Fibroblast of skin of scalp (primary cell): ENCODE data around the gene TBC1D1.
"Not testable (repeated sequence)": the region's sequence is repeated elsewhere in the genome, so short reads cannot be mapped to it uniquely, and the experiment has no call there.

Source experiments
- DNase-seq: peaks from one replicate; pipeline ENCODE4 v3.0.0-alpha.2; 2013

TBC1D1 gene

DNA sequence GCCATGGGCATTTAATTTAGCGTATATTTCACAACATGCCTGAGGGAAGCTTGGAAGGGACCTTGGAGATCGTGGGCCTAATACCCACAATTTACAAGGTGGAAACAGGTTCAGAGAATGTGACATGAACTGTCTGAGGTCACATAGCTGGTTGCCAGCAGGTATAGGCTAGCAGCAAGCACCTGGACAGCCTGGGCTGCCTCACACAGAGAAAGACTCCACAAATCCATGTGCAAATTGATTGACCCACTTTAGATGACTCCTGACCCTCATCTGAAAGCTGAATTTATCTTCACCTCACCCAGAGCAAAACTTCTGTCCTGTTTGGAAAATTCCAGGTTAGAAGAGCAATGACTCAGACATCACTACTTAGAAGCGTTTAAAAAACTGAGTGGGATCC lies 75.2 kb downstream of the TBC1D1 start:
- no peak for DNase-seq

DNA sequence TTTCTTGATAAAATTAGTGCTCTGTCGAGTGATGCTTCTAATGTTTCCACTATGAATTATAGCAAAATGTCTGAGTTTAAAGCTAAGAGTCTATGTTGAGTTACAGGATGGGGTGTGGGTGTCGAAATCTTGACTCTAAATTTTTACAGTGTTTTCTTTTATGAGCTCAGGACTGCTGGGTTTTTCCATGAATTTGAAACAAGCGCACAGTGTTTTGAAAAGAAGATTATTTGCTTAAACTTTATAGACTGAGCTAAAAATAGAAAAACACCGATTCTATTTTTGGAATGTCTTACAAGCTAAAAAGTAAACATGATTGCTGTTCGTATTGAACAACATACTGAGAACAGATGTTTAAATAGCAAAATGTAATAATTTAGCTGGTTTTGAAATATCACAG lies 76.9 kb downstream of the TBC1D1 start:
- DNase-seq = peak; percentile 33

DNA sequence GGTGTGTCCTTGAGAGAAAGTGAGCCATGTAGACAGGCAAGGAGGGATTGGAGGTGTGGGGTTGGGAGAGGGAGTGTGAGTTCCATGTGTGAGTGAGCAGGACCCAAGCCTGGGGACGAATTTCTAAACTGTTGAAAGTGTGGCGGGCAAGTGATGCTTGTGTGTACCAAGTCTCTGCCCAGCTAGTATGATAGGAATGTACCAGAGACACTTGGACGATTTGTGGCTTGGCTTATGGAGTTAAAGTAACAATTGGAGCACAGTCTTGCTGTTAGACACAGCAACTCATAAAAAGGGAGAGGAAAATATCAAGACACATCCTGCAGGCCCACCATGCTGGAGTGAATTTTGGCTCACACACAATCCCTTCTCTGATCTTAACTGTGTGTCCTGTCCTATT lies 77.9 kb downstream of the TBC1D1 start:
- peak; percentile 15 for DNase-seq

DNA sequence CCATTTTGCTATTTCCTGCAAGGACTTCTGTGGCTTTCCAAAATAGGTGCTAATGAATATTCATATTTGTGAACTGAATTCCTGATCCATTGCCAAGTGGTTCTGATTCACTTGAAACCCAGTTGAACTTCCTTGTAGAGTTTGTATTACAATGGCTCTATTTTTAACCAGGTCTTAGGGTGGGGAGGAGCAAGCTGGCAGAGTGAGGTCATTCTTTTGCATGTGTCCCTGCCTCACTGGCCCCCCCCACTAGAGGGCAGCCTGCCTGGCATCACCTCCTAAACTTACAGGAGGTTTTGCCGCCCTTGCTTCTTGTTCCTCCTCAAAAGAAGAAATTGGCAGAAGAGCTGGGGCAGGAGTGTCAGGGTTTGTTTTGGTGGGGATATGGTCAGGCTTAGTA lies 79.8 kb downstream of the TBC1D1 start:
- peak; percentile 60 for DNase-seq

DNA sequence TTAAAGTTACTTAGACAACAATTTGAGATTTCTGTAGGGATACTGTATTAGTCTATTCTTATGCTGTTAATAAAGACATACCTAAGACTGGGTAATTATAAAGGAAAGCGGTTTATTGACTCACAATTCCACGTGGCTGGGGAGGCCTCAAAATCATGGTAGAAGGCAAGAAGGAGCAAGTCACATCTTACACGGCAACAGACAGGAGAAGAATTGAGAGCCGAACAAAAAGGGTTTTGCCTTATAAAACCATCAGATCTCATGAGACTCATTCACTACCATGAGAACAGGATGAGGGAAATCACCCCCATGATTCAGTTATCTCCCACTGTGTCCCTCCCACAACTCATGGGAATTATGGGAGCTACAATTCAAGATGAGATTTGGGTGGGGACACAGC lies 80.3 kb downstream of the TBC1D1 start:
- DNase-seq = no peak

DNA sequence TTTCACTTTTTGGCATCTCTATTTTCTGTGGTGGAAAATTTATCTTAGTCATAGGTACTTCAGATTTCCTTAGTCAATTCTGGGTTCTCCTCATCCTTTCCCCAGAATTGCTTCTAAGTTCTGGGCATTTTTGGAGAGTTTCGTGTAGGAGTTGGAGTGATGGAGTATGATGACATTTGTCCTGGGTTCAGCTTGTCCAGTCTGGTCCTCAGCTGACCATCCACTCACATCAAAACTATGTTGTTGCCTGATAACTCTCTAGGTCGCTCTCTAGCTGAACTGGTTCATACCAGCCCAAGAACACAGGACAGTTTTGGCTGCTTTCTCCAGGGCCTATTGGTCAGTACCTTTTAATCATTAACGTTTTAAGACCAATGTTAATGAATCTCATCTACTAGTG lies 82.6 kb downstream of the TBC1D1 start:
- DNase-seq = no peak

DNA sequence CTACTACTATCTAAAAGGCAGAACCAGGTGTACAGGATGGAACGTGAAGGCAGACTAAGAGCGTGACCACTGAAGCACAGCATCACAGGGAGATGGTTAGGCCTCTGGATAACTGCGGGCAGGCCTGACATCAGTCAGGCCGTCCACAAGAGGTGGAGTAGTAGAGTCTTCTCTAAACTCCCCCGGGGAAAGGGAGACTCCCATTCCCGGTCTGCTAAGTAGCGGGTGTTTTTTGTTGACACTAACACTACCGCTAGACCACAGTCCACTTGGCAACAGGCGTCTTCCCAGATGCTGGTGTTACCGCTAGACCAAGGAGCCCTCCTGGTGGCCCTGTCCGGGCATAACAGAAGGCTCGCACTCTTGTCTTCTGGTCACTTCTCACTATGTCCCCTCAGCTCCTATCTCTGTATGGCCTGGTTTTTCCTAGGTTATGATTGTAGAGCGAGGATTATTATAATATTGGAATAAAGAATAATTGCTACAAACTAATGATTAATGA lies 84.5 kb downstream of the TBC1D1 start:
- not testable (repeated sequence) for DNase-seq

DNA sequence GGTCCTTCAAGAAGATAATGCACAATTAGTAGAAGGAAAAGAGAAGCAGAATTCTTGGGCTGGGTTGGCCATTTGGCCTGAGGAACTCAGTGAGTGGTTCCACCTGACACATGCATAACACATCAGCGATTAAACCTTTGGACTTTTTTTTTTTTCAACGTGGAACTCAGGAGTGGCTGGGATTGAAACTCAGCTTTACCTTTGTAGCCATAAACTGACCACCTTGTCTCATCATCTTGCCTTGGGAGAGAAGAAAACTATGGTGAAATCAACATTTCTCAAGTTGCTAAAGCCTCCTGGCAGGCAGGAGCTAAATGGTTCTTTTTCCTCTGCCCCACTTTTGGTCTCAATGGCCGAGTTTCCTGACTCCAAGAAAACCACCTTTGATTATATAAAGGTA lies 85.6 kb downstream of the TBC1D1 start:
- no peak for DNase-seq

DNA sequence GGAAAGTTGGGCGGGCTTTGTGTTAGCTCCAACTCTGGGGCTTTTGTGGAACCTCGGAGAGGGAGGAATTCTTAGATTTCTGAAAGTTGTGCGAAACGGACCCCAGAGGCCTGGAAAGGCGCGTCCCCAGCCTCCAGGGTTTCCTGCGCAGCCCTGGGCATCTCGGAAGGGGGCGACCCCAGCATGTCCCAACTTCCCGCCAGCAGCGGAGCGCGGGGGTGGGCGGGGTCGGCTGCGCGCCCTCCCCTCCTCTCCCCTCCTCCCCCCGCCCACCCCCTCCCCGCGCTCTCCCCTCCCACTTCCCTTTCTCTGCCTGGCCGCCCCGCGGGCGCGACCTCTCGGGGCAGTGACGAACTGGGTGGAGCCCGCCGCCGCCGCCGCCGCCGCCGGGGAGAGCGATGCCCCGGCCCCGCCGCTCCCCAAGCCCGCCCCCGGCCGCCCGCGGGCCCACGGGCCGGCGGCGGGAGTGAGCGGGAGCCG lies 86.1 kb downstream of the TBC1D1 start:
- peak; percentile 83 for DNase-seq

DNA sequence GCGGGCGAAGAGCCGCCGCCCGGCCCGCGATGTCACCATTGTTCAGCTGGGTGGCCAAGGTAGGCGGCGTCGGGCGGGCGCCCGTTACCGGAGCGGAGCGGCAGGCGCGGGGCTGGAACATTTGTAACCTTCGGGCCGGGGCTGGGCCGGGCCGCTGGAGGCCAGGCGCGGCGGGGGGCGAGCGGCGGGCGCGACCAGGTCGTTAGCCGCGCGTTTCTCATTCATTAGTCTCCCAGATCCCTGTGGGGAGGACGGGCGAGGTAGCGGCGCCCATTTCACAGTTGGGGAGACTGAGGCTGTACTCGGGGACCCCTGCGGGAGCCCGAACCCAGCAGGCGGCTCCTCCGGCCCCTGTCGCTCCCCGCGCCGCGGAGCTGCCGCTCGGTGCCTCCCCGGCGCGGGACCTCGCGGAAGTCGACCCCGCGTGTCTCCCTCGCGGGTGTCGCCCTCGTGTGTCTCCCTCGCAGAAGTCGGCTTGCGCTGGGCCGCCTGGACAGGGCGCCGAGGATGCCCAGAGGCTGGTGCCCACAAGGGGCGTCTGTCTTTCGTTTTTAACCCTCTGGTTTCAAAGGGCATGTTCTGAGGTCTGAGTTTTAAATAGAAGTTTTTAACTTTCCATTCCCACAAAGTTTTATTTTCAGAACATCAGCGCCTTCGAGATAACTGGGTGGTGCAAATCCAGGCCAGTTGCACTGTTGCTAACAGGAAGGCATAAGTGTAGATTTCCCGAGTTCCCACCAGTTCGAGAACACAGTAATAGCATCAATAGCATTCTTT lies 86.8 kb downstream of the TBC1D1 start:
- DNase-seq = peak; percentile 72

DNA sequence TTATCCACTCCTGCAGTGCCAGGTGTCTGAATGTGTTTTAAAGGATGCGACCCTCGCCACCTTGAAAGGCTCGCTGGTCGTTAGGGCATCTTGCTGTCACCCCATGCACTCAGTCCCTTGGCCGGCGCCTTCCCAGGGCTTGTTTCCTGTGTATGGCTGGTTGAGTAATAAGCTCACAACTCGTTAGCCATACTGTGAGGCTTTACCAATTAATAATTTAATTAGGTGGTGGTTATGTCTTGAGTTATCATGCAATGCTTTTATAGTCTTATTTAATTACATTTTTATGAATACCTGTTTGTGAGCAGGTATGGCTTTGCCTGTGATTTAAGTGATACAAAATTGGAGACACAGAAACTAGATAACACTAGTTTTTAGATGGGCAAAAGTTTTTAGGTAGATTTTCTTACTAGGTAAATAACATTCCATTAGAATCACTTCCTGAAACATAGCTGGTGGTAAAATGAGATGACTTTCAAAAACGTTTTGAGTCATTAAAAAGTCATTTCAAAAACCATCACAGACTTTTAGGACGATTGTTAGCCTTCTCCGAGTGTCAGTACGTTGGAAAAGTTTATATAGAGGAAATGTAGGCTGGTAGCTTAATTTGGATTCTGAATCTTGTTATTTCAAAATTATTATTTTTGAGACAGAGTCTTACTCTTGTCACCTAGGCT lies 87.5 kb downstream of the TBC1D1 start:
- no peak for DNase-seq

DNA sequence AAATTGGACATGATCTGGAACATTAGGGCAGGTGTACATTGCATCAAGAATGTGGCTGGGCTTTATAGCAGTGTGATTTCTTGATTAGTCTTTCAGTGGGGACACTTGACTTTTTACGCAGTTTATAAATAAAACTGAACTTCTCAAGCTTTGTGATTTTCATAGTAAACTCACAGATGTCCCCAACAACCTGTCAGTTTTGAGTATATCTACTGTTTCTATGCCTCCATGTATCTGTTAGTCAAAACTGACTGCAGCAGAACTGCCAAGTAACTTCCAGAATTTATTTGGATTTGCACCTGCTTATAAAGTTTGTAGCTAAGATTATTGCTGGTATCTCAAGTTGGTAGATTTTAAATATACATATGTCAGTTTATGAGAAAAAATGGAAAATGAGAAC lies 89.4 kb downstream of the TBC1D1 start:
- no peak for DNase-seq

DNA sequence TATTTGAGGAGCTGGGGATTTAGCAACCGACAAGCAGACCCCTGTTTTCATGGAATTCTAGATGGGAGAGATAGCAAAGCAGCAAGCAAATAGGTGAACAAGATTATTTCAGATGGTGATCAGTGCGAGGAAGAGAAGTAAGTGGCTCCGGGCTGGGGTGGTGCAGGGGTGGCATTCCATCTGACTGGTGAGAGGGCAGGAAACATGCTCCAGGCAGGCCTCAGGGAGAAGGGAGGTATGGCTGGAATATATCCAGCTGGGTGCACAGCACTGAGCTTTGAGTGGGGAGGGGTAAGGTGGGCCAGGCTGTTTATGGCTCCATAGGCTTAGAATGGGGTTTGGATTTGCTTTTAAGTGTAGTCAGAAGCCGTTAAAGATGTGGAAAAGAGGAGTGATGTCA lies 90.5 kb downstream of the TBC1D1 start:
- no peak for DNase-seq

DNA sequence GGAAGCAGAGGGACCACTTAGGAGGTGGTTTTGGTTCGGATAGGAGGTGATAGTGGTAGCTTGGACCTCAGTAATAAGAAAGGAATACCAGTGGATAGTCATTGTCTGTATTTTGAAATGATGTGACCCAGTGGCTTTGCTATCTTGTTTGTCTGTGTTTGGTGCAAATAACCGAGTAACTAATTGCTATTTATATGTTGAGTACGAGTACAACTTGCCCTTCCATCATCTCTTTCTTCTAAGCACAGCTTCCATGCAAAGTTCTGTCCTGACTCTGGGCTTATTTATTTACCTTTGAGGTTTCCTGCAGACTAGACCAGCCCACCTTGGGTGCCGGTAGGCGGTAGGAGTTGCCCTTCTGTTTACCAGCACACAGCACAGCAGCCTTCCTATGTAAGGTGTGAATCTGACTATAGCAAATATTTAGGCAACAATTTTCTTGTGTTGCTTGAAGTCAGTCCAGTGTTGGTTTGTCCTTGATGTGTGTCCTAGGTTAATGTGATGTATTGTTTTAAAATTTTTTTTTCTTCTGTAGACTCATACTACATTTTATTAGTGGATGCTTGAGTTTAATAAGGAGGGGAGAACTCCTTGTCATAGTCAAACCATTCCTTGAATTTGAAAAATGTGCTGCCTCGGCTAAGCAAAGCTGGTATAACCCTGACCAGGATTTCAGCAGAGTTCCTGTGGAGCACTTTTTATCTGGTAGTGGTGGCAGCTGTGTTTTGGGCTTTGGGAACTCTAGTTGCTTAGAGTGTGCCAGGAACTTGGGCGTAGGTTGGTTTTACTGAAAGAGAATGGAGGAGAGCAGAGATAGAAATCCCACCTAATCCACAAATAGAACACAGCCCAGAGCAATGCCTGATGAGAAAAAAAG lies 91.2 kb downstream of the TBC1D1 start:
- DNase-seq = peak; percentile 74

DNA sequence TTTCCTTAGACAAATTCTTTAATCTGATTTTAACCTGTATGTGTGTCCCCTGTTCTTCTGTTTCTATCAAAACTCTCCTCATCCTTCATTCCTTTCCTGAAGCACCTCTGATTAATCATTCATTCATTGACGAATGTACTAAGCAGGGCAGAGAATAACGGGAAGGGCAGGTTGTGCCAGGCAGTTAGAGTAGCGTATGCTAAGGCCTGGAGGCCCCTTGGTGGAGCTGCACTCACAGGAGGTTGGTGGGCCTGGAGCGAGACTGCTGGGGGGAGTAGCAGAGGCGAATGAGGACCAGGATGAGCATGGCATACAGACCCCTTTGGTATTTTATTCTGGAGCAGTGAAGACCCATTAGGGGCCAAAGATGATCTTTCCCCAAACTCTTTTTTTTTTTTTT lies 91.9 kb downstream of the TBC1D1 start:
- DNase-seq = no peak

DNA sequence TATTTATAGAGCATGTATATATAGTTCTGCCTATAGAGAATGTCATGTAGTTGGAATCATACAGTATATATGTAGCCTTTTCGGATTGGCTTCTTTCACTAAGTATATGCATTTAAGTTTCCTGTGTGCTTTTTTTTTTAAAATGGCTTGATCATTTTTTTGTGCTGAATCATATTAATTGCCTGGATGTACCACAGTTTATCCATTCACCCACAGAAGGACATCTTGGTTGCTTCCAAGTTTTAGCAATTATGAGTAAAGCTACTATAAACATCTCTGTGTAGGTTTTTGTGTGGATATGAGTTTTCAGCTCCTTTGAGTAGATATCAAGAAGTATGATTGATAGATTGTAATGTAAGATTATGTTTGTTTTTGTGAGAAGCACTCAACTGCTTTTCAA lies 93.1 kb downstream of the TBC1D1 start:
- peak; percentile 21 for DNase-seq

DNA sequence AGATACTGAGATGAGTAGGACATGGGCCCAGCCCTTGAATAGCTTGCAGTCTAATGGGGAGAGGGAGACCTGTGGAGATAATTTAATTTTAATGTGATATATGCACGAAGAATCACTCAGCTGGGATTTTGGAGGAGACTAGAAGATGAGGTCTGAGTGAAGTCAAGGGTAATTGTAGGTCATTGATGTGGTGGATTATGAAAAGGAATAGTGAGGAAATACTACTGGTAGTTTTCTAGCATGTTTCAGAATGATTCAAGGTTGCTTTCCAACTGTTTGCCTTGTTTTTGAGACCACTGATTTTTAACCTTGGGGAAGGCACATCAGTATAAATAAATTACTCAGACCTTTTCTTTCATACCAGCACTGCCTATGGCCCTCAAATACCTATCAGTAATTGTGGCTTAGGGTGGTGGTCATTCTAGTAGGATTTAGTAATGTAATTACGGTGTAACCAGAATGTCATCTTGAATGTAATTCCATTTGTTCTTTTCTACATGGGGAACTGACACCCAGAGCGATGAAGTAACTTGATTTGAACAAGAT lies 94.9 kb downstream of the TBC1D1 start:
- DNase-seq = no peak

DNA sequence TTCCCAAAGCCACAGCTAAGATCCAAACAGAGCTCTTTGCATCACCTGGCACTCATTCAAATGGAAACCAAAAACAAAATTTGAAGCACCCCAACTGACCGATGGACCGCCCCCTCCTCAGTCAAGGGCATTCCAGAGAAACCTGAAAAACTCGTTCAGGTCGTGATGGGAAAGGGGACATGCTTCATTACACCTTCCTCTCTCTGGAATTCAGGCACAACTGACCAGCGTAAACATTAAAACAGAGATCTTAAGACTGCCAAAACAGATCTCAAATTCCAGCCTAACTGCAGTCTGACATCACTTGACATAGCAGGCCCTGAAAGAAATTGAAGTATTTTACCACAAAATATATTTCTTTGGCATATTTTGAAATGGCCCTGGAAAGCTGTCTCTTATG lies 97.8 kb downstream of the TBC1D1 start:
- no peak for DNase-seq

DNA sequence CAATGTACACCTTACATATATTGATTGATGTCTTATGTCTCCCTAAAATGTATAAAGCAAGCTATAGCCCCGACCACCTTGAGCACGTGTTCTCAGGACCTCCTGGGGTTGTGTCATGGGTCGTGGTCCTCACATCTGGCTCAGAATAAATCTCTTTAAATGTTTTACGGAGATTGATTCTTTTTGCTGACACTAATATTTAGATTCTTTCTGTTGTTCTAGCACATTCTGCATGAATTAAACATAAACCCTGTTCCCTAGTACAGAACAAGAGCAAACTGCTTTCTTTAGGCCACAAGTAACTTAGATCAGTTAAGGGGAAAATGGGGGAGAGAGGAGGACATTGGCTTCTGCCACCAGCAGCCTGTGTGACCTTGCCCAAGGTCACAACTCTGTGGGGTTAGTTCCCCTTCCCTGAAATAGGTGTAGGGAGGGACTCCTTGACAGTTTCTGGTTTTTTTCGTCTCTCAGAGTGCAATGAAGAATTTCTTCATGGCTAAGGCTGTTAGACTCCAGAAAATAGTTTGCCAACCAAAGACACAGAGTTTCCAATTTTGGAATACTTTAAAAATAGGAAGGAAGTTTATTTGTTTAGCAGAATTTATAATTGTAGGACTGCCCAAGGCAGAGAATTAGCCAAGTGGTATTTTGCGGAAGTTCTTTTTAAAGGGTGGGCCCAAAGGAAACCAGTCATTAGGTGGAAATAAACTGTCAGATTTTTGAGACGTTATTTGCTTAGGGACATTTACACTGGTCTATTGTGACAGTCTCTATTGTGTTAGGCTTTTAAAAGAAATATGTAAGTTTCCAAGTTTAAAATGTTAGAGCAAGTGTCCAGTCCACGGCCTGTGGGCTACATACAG lies 98.7 kb downstream of the TBC1D1 start:
- no peak for DNase-seq

DNA sequence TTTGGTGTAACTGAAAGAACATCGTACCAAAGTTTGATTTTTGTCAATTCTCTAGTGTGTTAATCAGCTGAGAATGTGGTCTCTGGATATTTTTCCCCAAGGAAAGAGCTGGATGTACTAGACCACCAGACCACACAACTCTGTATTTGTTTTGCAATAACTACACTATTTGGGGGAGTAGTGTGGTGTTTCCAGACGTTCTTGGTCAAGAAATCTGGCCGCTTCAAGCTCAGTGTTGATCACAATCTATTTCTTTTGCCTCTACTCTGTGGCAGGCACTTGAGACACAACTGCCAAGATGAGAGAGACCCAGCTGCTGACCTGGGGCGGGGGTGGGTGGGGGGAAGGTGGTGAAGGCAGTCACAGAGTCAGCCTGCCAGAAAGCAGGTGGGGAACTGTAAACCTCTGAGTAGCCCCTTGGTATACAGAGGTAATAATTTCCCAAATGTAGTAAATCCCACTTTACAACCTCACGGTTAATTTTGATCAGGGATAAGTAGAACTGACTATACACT lies 99.9 kb downstream of the TBC1D1 start:
- no peak for DNase-seq

DNA sequence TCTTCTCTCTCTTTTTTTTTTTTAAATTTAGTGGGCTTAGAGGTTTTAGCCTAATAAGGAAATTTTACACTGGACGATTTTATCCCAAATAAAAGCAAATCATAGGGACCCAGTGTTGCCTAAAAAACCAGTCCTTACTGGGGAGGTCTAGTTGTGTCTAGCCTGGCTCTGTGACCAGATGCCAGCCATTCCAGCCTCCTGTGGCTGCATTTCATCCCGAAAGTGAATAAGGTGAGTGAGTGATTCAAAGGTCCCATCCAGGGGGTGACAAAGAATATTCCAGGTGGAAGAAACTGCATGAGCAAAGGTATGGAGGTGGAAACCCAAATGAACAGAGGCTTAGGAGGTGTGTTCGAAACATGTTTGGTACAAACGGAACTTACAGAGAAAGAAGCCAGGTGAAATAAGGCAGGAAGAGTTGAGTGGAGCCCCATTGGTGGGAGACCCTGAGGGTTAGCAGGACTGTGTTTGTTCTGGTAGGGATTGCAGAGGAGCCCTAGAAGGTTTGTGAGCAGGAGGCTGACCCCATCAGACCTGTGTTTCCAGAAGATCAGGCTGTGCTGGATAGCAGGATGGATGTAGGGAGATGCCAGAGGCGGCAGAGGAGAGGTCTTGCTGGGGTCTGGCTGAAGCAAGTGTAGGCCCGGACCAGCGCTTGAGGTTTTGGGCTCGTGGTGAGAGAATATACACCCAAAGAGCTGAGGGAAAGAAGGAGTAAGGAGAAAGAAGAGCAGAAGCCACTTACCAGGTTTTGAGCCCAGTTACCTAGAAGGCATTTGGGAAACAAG lies 100.9 kb downstream of the TBC1D1 start:
- DNase-seq = no peak
